NCI-H446 (cell line): ENCODE data around the gene PXMP4.

Source experiments
- DNase-seq, 2 experiments: peaks; one replicate each; lab custom pipeline; 2025; lab: John Stamatoyannopoulos, UW

Gene PXMP4

DNA sequence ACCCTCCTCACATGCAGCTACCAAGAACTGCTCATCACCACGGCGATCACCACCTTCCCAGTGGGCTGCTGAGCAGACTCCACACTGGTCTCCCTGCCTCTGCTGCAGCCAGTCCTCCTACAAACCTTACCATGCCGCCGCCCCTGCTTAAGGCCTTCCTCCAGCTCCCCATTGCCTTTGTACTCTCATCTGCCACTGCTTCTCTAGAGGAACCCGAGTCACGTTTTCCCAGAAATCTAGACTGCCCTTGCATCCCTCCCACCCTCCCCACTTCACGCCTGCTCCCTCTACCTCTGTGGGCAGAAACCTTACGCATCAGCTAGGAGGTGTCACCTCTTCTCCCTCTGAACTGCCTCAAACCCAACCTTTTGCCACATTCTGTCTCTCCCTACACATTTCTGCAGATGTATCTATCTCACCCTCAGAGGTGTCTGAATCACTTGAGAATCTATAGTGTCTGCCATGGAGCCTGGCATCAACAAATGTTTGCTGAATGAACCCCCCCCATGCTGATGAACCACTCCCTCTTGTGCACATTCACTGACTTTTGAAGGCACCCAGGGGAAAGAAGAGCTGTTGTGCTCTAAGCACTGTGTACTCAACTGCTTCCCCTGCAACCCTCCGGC, 38.3 kb downstream of the PXMP4 start:
- no peak for DNase-seq

DNA sequence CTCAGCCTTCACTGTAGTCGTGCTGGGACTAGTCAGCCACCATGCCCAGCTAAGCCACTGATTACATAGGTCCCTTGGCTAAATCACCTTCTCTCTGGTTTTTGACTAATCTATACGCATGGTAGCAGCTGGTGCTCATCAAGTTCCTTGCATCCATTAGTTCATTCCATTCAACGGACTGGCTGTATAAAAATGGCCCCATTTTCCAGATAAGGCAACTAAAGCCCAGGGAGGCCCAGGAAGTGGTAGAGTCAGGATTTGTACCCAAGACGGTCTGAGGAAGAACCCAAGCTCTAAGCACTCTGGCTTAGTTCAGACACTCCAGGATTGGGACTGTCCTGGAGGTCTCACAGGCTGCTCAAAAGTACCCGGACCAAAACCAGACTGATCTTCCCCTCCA, 38.8 kb downstream of the PXMP4 start:
- DNase-seq: no peak

GRCh38 chr20:33680686-33681085, 39.4 kb downstream of the PXMP4 start:
- DNase-seq: no peak

- DNase-seq: no peak
Observed at GRCh38 chr20:33679758-33680485, 40.2 kb downstream of the PXMP4 start.

GRCh38 chr20:33677991-33678702, 42.0 kb downstream of the PXMP4 start:
- DNase-seq: no peak

- no peak for DNase-seq
Observed at GRCh38 chr20:33676652-33677645, 43.2 kb downstream of the PXMP4 start.

DNA sequence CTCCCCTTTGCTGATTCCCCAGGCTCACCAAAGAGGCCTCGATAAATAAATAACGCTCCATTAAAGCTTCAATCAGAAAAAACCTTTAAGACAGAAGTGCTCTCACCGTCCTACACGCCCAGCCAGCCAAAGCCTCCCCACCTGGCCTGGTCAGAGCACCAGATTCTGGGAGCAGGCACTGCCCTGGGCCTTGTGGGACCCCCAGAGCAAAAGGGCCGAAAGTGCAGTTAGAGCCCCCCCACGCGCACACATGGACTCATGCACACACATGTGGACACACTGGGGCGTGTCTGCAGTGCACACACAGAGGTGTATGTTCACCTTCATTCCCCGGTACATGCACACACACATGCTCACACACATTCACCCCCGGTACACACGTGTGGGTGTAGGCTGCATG, 44.0 kb downstream of the PXMP4 start:
- DNase-seq: no peak

DNA sequence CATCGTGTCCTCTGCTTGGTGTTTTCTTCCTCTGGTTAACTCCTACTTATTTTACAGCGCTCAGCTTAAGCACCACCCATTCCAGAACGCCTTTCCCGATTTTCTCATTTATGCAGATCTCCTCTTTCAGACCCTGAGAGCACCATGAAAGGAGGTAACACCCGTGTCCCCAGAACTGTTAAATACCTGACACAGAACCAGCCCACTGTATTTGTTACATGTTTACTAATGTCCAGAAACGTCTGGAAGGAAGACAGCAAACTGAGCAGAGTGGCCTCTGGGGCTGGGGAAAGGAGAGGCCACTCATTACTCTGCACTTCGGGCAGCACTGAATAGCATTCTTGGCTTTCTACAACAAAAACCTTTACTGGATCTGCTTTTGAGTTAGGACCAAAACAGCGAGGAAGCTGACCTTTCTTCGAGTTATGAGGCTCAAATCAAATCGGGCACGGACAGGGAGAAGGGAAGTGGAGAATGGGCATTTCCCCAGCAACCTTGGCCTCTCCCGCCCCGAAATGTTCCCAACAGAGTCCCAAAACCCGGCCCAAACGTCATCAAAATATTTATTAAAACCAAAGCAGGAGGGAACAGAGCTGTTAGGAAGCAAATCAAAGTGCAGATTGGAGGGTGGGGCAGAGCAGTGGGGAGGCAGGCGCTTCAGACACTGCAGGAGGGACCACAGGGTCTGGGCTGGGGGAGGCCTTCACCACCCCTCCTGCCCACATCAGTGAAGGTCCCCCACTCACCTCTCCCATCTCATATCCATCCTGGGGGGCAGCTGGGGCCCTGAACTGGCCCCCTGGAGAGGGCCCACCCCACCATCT, 44.8 kb downstream of the PXMP4 start:
- no peak for DNase-seq

DNA sequence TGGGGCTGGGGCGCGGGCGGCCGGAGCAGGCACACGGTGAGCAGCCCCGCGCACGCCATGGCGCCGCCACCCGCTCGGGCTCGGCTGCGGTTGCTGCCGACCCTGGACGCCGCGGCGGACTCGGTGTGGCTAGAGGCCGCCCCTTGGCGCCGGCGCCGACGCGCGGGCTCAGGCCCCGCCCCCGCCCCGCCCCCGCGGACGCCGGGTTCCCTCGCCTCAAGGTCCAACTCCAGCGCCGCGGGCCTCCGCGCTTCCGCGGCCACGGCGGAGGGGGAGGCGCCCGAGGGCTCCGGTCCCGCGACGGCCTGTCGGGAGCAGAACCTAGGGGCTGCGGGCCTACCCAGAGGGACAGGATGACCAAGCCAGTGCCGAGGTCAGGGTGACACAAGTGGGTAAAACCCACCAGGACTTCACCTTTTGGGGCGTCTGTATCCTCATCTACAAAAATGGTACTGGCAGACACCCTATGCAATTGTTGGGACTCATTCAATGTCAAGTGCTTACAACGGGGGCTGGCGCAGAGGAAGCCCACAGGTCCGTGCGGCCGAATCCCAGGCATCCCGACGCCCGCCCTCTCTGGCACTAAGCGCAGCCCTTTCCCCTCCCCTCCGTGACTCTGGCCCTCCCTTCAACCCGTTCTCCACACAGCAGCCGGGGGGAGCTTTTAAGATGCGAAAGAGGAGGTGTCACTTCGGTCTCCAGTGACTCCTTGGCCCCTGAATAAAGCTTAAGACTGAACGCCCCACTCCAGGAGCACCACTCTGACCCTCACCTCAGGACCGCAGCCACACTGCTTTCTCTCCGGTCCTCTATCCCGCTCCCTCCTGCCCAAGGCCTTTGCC, 45.6 kb downstream of the PXMP4 start, which contains the start of gene NECAB3:
TSS of gene NECAB3 (minus strand) at position 135 of the 842 bp plus-strand sequence. CDS start at position 59, 76 bp downstream.
- DNase-seq: peak; percentile 43 to 82

DNA sequence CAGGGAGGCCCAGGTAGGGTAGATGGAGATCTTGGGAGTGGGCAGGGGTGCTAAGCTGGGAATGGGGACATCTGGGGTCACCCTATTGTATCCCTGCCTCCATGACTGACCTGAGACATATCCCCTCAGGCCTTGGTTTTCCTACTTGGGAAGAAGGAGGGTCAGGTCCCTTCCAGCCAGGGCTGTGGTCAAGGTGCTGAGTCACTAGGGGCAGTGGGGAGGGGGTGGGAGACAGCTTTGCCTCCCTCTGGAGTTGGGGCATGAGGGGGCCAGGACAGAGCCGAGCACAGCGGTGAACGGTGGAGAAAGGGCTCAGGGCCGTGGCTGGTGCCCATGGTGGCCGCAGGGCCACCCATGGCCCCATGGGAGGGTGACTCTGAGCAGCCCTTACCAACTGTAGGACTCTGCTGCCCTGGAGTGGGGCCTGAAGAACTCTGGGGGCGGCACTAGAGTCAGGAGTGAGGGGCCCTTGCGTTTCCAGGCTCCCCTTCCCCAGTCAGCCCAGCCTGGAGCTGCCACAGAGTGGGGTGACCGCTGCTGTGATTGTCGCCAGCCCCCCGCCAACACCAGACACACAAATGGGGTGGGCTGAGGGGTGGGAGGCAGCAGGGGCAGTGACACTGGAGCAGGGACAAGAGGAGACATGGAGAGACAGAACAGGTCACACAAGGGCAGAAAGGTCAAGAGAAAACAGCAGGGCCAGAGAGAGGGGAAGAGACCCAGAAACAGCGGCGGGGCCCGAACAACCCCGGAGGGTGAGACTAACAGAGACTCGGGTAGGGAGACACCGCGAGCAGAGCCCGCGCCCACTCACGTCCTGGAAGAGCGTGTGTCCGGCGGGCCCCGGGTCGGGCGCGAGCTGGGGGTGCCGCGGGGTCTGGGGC, 46.5 kb downstream of the PXMP4 start:
- DNase-seq: no peak

- DNase-seq: no peak
Observed at GRCh38 chr20:33673114-33673409, 47.0 kb downstream of the PXMP4 start.

DNA sequence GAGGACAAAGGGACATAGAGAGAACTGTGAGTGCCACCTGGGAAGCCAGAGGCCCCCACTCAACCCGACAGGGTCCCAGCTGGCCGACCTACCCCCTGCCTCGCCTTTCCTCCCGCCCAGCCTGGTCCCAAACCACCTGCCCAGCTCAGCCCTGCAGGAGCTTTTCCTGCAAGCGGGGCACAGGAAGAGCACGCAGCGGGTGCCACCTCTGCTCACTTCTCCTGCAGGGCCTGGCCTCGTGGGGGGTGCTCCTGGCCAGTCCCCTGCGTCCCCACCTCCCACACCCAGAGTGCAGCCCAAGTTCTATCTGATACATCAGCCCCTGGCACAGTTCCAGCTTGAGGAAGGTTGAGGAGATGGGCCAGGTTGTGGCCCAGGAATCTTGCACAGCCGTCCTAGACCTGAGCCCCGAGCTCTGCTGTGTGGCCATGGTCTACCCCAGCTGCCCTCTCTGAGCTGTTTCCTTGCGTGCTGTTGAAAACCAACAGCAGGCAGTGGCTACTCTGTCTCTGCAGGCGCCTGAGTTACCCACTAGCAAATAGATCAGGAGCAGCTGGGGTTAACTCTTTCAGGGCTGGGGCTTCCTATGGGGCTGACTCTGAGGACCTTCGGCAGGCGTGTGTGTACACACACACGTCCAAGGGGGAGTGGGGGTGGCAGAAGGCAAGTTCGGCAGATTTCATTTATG, 47.5 kb downstream of the PXMP4 start:
- DNase-seq: peak in 1 of 2 experiments; percentile 61

DNA sequence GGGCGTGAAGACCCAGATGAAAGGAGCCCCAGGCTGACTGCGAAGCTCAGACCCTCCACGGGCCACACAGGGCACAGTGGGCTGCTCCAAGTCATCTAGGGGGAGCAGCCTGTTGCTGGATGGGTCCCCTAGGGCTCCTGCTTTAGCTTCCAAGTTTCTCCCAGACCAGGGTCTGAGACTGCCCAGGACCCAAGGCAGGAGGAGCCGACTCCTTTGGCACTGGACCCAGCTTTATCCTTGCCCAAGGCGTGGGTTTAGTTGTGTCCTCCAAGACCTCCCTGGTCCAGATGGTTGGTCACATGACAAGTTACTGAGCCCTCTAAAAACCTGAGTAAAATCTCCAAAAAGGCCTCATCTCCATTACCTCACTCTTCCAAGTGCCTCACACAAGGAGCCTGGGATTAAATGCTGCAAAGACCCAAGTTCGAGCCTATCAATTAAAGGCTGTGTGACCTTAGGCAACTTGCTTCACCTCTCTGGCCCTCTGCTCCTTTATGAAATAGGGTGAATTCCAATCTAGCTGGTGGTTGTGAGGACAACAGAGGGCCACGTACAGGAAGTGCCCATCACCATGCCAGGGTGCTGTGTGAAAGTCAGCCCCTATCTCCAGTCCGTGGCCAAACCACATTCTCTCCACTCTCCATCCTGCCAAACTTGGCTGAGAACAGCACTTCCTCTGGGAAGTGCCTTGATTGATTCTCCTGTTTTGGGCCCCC, 48.4 kb downstream of the PXMP4 start:
- DNase-seq: peak in 1 of 2 experiments; percentile 27

DNA sequence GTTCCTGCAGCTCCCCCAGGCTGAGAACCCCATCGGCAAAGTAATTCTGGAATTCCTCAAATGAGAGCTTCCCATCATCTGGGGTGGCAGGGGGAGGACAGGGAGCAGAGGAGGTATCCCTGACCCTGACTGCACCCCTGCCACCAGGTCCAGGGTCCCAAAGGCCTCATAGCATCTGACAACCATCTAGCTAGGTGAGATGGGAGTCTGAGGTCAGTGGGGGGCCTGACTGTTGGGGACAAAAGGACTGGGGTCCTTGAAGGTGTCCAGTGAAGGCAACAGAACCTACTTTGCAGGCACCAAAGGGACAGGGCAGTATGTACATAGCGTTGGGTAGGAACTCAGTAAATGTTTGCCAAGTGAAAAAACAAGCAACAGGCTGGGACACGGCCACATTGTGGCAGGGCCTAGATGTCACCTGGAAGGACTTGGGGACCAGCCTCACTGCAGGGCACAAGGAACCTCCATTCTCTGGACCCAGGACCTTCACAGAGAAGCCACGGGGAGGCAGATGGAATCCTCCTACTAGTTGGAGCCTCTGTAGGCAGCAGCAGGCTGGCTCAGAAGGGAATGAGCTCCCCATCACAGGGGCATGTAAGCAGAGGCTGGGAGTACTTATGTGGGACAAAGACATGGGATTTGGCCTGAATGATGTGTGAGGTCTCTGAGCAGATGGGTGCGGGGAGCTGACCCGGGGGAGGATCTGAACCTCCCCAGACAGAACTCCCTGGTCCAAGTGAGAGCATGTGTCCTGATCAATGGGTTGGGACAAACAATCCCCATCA, 49.2 kb downstream of the PXMP4 start:
- no peak for DNase-seq

DNA sequence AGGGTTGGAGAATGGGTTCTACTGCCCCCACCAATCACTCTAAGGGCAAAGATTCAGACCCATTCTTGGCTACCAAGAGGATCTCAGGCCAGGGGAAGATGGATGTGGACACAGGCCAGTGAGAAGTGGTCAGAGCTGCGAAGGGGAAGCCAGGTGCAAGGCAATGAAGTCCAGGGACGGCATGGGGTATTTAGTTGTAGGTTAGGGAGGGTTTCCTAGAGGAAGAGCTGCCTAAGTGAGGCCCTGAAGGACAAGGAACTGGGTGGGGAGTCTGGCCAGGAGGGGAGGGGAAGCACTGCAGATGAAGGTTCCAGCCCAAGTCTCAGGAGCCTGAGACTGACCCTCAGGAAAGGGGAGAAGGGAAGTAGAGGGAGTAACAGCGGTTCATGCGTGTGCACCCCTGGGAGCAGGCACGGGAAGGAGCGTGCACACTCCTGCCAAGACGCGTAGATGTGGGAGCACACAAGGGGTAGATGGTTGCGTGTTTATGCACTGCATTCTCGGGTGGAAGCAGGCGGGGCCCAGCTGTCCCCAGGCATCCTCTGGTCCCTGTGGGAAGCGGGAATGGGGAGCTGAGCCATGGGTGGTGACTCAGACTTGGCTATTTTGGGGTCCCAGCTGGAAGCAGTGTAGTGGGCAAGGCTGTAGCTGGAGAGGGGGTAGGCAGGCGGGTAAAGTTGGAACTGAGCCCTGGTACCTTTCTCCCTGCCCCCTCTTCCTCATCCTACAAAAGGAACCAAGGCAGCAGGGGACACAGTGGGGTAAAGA, 50.1 kb downstream of the PXMP4 start:
- no peak for DNase-seq

GRCh38 chr20:33669224-33669623, 50.9 kb downstream of the PXMP4 start:
- DNase-seq: no peak
